Ectodermal cell (in vitro differentiated cells): ENCODE results near the gene ZNF789.
A peak's percentile ranks its signal among the peaks of the same experiment; 100 is the strongest.
"Not testable (repeated sequence)": the region's sequence is repeated elsewhere in the genome, so short reads cannot be mapped to it uniquely, and the experiment has no call there.

Experiments used
- H3K27ac ChIP-seq: 2 replicates; pipeline ENCODE4 v1.7.0; 2013; ENCODE audit warnings: mild to moderate bottlenecking, low read depth, low read length; ENCODE audit not compliant: insufficient read depth, poor library complexity, severe bottlenecking
- H3K27me3 ChIP-seq: 2 replicates; pipeline ENCODE4 v1.7.0; 2013; ENCODE audit warnings: mild to moderate bottlenecking, low read length; ENCODE audit not compliant: insufficient read depth, control insufficient read depth, poor library complexity, severe bottlenecking
- H3K36me3 ChIP-seq: one replicate; pipeline ENCODE4 v1.7.0; 2013; ENCODE audit warnings: low read length; ENCODE audit not compliant: control insufficient read depth, insufficient read depth
- H3K4me1 ChIP-seq: one replicate; pipeline ENCODE4 v1.7.0; 2013; ENCODE audit warnings: low read length; ENCODE audit not compliant: control insufficient read depth, insufficient read depth
- H3K4me3 ChIP-seq: 2 replicates; pipeline ENCODE4 v1.7.0; 2013; ENCODE audit warnings: low read depth, low read length, control low read depth; ENCODE audit not compliant: insufficient read depth
- H3K9me3 ChIP-seq: 2 replicates; pipeline ENCODE4 v1.7.0; 2013; ENCODE audit warnings: mild to moderate bottlenecking, low read length, moderate library complexity; ENCODE audit not compliant: control insufficient read depth
- WGBS, 2 experiments: methylation state at CpG; one replicate each; pipeline ENCODE4 v1.1.7; 2013; ENCODE audit warnings: missing lambda C conversion rate in 2 of 2; 5-methylcytosine and 5-hydroxymethylcytosine counted together

The ZNF789 gene

GRCh38 chr7:99500637-99501009, 27.9 kb downstream of the ZNF789 start:
- H3K27me3 ChIP-seq, result no peaks in the 10 kb centered on the region
- H3K4me1 ChIP-seq, result peaks cover 12% of the 10 kb centered on the region
- peak overlapping the region; percentile 68 for H3K4me3 ChIP-seq
- H3K9me3 ChIP-seq, result no peaks in the 10 kb centered on the region
- peaks cover 3% of the 10 kb centered on the region for H3K36me3 ChIP-seq
- 62 to 64% methylated on average over 16 of the region's 16 CpGs for WGBS, 2 experiments
- H3K27ac ChIP-seq, result no peak overlapping the region

GRCh38 chr7:99501236-99501635, 28.5 kb downstream of the ZNF789 start:
- H3K4me1 ChIP-seq, result peaks cover 14% of the 10 kb centered on the region
- H3K27ac ChIP-seq, H3K27me3 ChIP-seq, H3K9me3 ChIP-seq, H3K36me3 ChIP-seq: not testable (repeated sequence)
- peak overlapping the region; percentile 68 for H3K4me3 ChIP-seq
- WGBS, 2 experiments, result 94 to 96% methylated on average over 12 of the region's 12 CpGs

- WGBS, 2 experiments, result 15 to 17% methylated on average over 19 of the region's 19 CpGs
- Histone ChIP-seq H3K27ac (no peak overlapping the region), H3K4me1 (peaks cover 3% of the 10 kb centered on the region), H3K27me3 (no peaks in the 10 kb centered on the region), H3K36me3 (no peaks in the 10 kb centered on the region), H3K4me3 (peak overlapping the region; percentile 58), H3K9me3 (no peaks in the 10 kb centered on the region)
Observed at GRCh38 chr7:99504281-99504602, 31.6 kb downstream of the ZNF789 start.

- H3K4me3 ChIP-seq, result peak within 1 kb of the TSS; percentile 58
- 0% methylated on average over 53 of the region's 53 CpGs for WGBS, 2 experiments
- no peaks in the 10 kb centered on the region for H3K9me3 ChIP-seq
- H3K4me1 ChIP-seq, result peaks cover 3% of the 10 kb centered on the region
- H3K27me3 ChIP-seq, result no peaks in the 10 kb centered on the region
- no peaks in the 10 kb centered on the region for H3K36me3 ChIP-seq
- H3K27ac ChIP-seq, result peak within 1 kb of the TSS; percentile 45
Observed at GRCh38 chr7:99504603-99505323, 32.1 kb downstream of the ZNF789 start, which contains the start of gene ZKSCAN5. Gene ZKSCAN5 (plus strand): TSS chr7:99504662. CDS start chr7:99506045, 1,383 bp downstream.

GRCh38 chr7:99505324-99505662, 32.6 kb downstream of the ZNF789 start:
- Histone ChIP-seq H3K4me3 (peak overlapping the region; percentile 58), H3K9me3 (no peaks in the 10 kb centered on the region), H3K27me3 (no peaks in the 10 kb centered on the region), H3K27ac (no peak overlapping the region), H3K4me1 (peaks cover 3% of the 10 kb centered on the region), H3K36me3 (no peaks in the 10 kb centered on the region)
- 2 to 4% methylated on average over 11 of the region's 11 CpGs for WGBS, 2 experiments

GRCh38 chr7:99514050-99514449, 41.4 kb downstream of the ZNF789 start:
- Histone ChIP-seq H3K4me3 (no peak overlapping the region), H3K27me3 (no peaks in the 10 kb centered on the region), H3K9me3 (no peaks in the 10 kb centered on the region), H3K36me3 (peaks cover 10% of the 10 kb centered on the region), H3K4me1 (no peaks in the 10 kb centered on the region), H3K27ac (no peak overlapping the region)
- 98 to 100% methylated on average over 1 of the region's 1 CpG for WGBS, 2 experiments

GRCh38 chr7:99521399-99521798, 48.7 kb downstream of the ZNF789 start:
- WGBS, 2 experiments, result 97% methylated on average over 3 of the region's 3 CpGs
- Histone ChIP-seq H3K4me3 (no peak overlapping the region), H3K36me3 (peaks cover 24% of the 10 kb centered on the region), H3K27ac (no peak overlapping the region), H3K27me3 (no peaks in the 10 kb centered on the region), H3K4me1 (no peaks in the 10 kb centered on the region), H3K9me3 (no peaks in the 10 kb centered on the region)

- Histone ChIP-seq H3K36me3 (peaks cover 33% of the 10 kb centered on the region), H3K27me3 (no peaks in the 10 kb centered on the region), H3K4me3 (no peak overlapping the region), H3K27ac (no peak overlapping the region), H3K4me1 (no peaks in the 10 kb centered on the region), H3K9me3 (peaks cover under 1% of the 10 kb centered on the region)
- 96 to 97% methylated on average over 21 of the region's 21 CpGs for WGBS, 2 experiments
Observed at GRCh38 chr7:99525713-99526440, 53.2 kb downstream of the ZNF789 start.

- Histone ChIP-seq H3K4me3 (no peak overlapping the region), H3K9me3 (peaks cover 14% of the 10 kb centered on the region)
- WGBS, 2 experiments, result 97 to 98% methylated on average over 12 of the region's 12 CpGs
Observed at GRCh38 chr7:99531354-99531765, 58.7 kb downstream of the ZNF789 start.

GRCh38 chr7:99535667-99536066, 63.0 kb downstream of the ZNF789 start:
- Histone ChIP-seq H3K36me3 (peaks cover 26% of the 10 kb centered on the region), H3K9me3 (peaks cover 14% of the 10 kb centered on the region), H3K27ac (no peak overlapping the region), H3K4me3 (no peak overlapping the region), H3K4me1 (no peaks in the 10 kb centered on the region), H3K27me3 (no peaks in the 10 kb centered on the region)
- WGBS, 2 experiments, result 95 to 98% methylated on average over 2 of the region's 2 CpGs

More at GRCh38 chr7:99531354-99531765, 58.7 kb downstream of the ZNF789 start:
- H3K36me3 ChIP-seq, result peaks cover 51% of the 10 kb centered on the region
- no peaks in the 10 kb centered on the region for H3K4me1 ChIP-seq
- no peaks in the 10 kb centered on the region for H3K27me3 ChIP-seq
- H3K27ac ChIP-seq, result no peak overlapping the region
